Measurements from ENCODE around the gene PDRG1.

GRCh38 chr20:31949877-31950646 is 1.8 kb downstream of the PDRG1 start:
- no peak for TF ChIP-seq CTCF (IDR thresholded peaks at IDR 0.05)
- TF ChIP-seq RNF2 (IDR thresholded peaks at IDR 0.05; ENCODE audit: borderline replicate concordance, low read depth), result no peak
- no peak for TF ChIP-seq JUN (IDR thresholded peaks at IDR 0.05)
- TF ChIP-seq GATA3 (IDR thresholded peaks at IDR 0.05; ENCODE audit: borderline replicate concordance), result no peak
- TF ChIP-seq MAZ (IDR thresholded peaks at IDR 0.05; ENCODE audit: borderline replicate concordance, low read depth, low read length), result no peak
- no peak for TF ChIP-seq KDM5A (IDR thresholded peaks at IDR 0.05)
- no peak for TF ChIP-seq BHLHE40 (IDR thresholded peaks at IDR 0.05; ENCODE audit: low read depth, low read length)
- TF ChIP-seq RAD21 (conservative IDR thresholded peaks at IDR 0.05 in 1 of 2, IDR thresholded peaks at IDR 0.05 in 1 of 2), result no peak
- no peak for TF ChIP-seq JUNB (IDR thresholded peaks at IDR 0.05)
- no peak for TF ChIP-seq POLR2A (IDR thresholded peaks at IDR 0.05; ENCODE audit: low read length)
